NB4 (cell line): ENCODE measurements around the gene PSMD11.

Experiments used
- DNase-seq: peaks from one replicate; pipeline ENCODE4 v3.0.0; 2010; ENCODE audit warnings: low read depth
- H3K4me3 ChIP-seq: one replicate; pipeline ENCODE4 v1.5.1; 2011; ENCODE audit warnings: mild to moderate bottlenecking, low read depth, low read length, moderate library complexity
- CTCF ChIP-seq: IDR thresholded peaks from one replicate; pipeline ENCODE4 v1.5.1; 2012; ENCODE audit warnings: low read depth, low read length
- MYC ChIP-seq: IDR thresholded peaks from 2 replicates; pipeline ENCODE4 v1.6.1; 2011; ENCODE audit warnings: low read depth, low read length
- POLR2A ChIP-seq: IDR thresholded peaks from 2 replicates; pipeline ENCODE4 v1.6.1; 2011; ENCODE audit warnings: mild to moderate bottlenecking; ENCODE audit not compliant: insufficient read length; ENCODE audit errors: extremely low read depth
- TF ChIP-seq, protein P1 (sequence below): IDR thresholded peaks from 2 replicates; pipeline ENCODE4 v1.6.1; 2011; ENCODE audit warnings: low read depth, low read length

The PSMD11 gene

GRCh38 chr17:32528825-32529224, 84.5 kb downstream of the PSMD11 start:
- TF ChIP-seq POLR2A (no peak), CTCF (no peak)
- no peak overlapping the region for H3K4me3 ChIP-seq
- no peak for DNase-seq

GRCh38 chr17:32529604-32530003, 85.3 kb downstream of the PSMD11 start:
- no peak overlapping the region for H3K4me3 ChIP-seq
- DNase-seq = no peak
- TF ChIP-seq POLR2A (no peak), CTCF (no peak), MYC (no peak)
- TF ChIP-seq, protein P1, sequence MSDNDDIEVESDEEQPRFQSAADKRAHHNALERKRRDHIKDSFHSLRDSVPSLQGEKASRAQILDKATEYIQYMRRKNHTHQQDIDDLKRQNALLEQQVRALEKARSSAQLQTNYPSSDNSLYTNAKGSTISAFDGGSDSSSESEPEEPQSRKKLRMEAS = no peak
